HG03520 (cell line): ENCODE data around the gene RIN3.
A peak's percentile ranks its signal among the peaks of the same experiment; 100 is the strongest.

Experiments used
- ATAC-seq: cut with Tn5 transposase; IDR thresholded peaks from one replicate; pipeline ENCODE4 v1.9.1; 2021; ENCODE audit warnings: mild to moderate bottlenecking, moderate library complexity; ENCODE audit not compliant: unreplicated experiment

The RIN3 gene

DNA sequence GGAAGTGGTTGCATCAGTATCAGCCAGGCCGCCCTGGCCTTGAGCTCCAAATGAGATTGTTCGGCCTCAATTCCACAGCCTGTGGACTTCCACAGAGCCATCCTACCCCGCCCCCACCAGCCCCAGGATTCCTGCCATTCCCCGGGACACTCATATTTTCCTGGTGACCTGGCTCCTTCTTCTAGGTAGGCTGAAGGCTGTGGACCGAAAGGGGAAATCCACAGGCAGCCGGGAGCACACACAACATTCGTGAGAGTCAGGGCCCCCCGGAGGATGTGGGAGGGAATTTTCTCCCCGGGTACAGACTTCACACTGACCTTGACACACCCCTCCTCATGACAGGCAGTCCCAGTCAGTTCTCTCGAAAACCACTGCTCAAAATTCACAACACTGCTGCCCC, 39.9 kb downstream of the RIN3 start:
- ATAC-seq, result no peak

DNA sequence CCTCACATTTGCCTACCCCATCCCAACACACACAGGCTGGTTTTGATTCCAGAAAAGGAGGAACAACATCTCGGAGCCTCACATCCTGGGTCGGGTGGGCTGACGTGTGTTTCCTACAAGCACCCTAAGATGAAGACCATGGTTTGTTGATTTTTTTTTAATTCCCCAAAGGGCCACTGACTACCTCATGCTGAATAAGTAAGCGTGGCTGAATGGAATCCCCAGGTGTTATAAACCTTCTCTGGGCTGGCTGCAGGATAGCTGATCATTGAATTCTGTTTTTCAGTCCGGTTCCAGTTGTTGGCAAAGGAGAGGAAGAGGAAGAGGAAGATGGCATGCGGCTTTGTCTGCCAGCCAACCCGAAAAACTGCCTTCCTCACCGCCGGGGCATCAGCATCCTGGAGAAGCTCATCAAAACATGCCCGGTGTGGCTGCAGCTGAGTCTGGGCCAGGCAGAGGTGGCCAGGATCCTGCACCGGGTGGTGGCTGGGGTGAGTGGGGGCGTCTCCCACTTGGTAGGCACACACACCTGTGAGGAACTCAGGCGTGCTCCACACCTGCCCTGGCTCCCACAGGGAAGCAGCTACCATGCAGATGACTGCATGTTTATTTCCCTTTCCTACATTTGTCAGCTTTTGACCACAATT, 42.0 kb downstream of the RIN3 start:
- no peak for ATAC-seq

DNA sequence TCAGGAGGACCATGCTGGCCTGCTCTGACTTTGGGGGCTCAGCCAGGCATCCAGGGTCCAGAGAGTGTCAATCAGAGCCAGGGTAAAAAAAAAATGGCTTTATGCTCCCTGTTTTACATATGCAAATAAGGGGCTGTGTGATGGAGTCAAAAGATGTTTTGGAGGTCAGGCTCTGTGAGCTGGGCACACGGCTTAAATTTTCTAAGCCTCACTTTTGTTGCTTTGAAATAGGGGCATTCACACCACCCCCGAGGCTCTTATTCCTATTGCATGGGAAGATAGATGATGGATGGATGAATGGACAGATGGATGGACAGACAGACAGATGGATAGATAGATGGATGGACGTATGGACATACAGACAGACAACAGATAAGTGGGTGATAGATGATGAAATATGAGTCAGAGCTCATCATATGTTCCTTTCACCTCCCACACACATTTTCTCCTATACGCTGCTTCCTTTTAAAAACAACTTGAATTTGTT, 42.7 kb downstream of the RIN3 start:
- no peak for ATAC-seq

DNA sequence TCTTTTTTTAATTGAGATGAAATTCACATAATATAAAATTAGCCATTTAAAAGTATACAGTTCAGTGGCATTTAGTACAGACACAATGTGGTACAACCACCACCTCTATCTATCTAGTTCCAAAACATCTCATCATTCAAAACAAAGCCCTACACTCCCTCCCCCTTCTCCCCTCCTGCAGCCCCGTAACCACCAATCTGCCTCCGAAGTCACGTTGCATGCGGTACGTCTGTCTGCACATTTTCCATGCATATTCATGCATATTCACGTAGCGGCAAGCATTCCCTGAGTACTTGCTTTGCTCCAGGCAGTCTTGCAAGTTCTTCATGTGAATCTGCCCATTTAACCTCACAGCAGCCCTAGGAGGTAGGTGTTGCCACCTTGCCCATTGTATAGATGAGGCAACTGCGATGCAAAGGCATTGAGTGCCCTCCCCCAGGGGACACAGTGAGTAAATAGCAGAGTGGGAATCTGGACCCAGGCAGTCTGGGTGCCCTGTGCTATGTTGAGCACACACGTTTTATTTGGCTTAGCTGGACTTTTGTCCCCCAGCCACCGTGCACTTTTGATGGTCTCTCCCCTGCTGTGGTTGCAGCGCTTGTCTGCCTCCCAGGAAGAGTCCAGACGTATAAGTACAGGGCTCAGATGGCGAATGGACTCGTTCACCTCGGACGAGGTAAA, 43.4 kb downstream of the RIN3 start:
- ATAC-seq, result no peak

DNA sequence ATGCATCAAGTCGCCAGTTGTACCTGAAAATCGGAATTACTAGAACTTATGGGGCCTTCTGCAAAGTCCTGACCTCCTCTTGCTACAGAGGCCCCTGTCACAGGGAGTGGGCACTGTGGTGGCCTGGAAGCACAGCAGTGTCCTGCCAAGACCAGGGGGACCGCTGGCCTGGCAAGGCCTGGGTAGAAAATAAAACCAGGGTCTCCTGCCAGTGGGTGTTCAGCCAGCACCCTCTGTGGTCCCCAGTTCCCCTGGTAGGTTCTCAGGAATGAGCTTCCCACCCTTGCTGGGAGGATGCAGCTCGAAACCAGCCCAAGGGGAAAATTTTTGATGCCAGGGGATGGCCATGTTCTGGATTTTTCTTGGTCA, 43.9 kb downstream of the RIN3 start:
- ATAC-seq, result no peak

DNA sequence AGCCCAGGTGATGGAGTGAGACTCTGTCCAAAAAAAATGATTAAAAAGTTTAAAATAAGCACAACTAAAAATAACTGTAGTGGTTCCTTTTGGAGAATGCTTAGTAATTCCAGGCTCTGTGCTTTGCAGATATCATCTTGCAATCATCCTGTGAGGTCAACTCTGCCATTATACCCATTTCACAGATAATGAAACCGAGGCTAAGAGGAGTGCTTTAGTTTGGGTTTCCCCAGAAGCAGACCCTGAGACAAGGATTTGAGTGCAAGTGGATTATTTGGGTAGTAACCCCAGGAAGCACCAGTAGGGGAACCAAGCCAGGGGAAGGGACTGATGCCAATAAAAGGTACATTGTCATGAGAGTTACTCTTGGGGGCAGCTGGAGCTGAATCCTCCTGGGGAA, 44.7 kb downstream of the RIN3 start:
- ATAC-seq, result no peak

DNA sequence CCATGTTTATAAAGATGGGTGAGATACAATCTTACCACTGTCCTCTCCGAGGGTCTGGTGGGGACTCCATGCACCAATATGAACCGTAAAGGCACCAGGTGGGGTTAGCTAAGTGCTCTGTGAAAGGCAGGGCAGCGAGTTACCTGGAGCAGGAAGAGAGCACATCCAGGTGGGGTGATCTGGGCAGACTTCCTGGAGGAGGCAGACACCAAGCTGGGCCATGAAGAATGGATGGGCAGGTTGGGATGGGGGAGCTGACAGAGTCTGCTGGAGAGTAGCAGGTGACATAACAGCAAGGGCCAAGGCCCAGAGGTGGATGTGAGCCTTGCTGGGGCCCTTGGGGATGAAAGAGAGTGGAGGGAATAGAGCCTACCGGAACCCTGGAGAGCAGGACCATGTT, 45.9 kb downstream of the RIN3 start:
- ATAC-seq, result no peak

DNA sequence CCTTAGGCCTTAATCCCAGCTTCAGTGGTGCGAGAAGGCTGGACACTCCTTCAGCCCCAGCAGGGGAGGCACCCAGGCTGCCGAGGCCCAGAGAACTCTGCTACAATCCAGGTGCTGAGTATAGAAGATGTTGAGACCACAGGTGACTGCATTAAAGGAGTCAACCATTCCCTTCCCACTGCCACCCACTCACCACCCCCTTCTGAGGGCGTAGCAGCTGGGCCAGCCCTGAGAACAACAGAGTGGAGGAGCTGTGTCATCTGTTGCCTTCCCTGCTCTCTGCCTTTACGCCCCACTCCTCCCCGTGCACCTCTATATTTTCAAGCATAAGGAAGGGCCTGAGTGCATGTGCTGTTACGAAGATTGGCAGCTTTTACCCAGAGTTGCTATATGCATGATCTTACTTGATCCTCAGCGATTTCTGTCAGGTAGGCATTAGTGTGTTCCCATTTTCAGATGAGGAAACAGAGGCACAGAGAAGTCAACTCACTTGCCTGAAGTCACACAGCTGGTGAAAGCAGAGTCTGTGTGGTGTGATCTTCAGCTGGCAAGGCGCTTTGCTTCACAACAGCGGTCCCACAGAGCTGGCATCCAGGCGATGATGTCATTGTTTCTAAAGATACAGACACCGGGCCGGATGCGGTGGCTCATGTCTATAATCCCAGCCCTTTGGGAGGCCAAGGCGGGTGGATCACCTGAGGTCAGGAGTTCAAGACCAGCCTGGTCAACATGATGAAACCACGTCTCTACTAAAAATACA, 46.7 kb downstream of the RIN3 start:
- no peak for ATAC-seq

DNA sequence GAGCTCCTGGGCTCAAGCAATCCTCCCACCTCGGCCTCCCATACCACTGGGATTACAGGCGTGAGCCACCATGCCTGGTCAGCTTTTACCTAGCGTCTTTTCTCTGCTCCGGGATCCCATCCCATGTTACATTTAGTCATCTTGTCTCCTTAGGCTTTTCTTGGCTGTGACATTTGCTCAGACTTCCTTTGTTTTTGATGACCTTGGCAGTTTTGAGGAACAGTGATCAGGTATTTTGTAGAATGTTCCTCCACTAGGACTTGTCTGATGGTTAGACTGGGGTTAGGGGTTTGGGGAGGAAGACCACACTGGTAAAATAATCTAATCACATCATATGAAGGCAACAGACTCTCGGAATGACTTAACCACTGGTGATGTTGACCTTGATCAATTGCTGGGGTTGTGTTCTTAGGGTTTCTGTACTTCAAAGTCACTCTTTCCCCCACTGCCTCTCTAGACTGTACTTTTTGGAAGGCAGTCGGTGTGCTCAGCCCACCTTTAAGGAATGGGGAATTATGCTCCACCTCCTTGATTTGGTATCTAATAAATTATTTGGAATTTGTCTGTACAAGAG, 48.4 kb downstream of the RIN3 start:
- ATAC-seq, result no peak

DNA sequence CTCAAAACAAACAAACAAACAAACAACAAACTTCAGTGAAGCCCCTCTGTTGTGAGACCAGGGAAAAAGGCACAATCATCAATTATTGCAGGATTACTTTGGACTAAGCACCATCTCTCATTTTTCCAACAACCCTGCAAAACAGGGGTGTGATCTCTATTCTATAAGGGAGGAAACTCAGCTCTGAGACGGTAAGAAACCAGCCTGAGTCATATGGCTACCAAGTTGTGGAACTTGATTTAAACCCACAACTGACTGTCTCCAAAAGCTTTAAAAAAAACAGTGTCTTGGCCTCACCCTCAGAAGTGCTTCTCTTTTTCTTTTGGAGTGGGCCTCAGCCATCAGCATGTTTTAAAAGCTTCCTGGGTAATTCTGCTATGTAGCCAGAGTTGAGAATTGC, 49.8 kb downstream of the RIN3 start:
- peak; percentile 92 for ATAC-seq

DNA sequence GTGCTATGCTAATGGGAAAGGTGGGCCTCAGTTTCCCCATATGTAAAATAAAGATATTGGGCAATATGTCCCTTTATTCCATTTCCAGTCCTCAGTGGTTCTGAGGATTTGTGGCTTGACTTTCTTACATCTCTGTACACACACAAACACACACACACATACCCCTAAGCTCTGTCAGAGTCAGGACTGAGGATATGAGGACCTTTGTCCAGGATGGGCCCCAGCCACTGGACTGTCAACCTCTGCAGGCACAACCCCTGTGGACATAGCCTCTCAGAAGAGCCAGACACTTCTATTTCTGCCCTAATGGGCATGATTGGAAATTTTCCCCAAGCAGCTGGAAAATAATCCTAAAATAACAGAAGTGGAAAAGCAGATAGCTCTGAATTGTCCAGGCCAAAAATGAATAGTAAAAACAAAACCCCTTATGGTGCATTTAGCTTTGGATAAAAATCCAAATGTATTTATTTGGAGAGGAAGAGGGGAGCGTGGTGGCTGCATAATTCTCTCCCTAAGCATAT, 50.2 kb downstream of the RIN3 start:
- no peak for ATAC-seq

DNA sequence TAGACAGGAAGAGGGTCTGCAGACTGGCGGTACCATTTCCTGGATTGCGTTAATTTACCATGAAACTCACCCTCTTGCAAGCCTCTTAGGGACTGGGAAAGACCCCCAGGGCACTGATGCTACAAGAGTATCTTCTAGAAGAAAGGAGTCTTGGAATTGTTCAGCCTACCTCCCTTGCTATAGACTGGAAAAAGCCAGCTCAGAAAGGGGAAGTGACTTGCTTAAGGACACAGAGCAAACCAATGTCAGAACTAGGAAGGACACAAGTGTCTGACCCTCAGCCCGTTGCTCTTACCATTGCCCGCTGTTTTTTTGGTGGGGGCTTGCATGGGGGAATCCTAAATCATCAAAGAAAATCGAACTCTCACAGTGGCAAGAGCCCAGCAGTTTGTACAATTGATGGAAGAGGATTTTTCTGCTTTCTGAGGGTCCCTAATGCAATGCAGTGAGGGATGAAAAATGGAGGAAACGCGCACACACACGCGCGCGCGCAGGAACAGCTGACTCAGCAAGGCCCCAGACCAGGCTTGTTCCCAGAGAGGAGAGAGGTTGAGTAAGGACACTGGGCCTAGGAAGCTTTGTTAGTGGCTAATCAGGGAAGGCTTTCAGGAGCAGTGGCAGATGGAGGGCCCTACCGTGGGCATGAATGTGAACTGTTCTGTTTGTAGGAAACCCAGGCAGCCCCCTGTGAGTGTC, 50.9 kb downstream of the RIN3 start:
- no peak for ATAC-seq

DNA sequence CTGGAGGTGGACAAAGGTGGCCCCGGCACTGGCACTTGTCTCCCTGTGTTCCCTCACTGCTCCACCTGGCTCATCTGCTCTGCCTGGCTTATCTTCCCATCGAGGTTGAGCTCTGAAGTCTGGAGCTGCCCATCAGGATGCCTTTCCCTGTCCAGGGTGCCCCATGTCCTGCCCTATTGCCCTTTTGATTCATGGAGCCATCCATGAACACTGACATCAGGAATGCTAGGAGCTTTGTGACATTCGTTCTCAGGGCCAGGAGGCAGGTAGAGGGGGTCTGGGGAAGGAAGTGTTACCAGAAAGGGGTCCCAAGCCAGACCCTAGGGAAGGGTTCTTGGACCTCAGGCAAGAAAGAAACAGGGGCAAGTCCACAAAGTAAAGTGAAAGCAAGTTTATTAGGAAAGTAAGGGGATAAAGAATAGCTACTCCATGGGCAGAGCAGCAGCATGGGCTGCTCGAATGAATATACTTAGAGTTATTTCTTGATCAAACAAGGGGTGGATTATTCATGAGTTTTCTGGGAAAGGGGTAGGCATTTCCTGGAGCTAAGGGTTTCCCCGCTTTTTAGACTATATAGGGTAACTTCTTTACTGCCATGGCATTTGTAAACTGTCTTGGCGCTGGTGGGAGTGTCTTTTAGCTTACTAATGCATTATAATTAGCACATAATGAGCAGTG, 51.6 kb downstream of the RIN3 start:
- ATAC-seq, result no peak

DNA sequence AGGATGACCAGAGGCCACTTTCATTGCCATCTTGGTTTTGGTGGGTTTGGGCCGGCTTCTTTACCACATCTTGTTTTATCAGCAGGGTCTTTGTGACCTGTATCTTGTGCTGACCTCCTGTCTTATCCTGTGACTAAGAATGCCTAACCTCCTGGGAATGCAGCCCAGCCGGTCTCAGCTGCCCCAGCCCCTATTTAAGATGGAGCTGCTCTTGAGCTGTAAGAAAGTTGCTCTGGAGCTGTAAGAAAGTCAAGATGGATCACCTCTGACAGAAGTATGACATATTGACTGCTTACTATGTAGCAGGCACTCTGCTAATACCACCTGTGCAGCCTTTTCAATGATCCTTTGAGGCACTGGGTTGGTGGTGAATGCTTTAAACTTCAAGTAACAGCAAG, 52.1 kb downstream of the RIN3 start:
- no peak for ATAC-seq

DNA sequence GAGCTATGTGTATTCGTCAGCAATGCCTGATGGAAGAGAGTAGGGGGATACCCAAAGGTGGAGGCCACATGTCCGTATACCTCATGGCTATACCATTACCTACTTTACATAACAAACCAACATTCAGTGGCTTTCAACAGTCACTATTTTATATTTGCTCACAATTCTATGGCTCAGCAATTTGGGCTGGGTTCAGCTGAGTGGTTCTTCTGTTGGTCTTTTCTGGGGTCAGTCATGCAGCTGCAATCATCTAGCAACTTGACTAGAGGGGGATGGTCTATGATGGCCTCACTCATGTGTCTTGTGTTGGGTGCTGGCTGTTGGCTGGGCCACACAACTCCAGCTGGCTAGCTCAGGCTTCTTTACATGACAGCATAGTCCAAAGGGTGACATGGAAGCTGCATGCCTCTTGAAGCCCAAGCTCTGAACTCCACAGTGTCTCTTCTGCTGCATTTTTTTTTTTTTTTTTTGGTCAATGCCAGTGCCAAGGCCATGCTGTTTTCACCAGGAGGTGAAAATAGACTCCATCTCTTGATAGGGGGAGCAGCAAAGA, 53.7 kb downstream of the RIN3 start:
- no peak for ATAC-seq

DNA sequence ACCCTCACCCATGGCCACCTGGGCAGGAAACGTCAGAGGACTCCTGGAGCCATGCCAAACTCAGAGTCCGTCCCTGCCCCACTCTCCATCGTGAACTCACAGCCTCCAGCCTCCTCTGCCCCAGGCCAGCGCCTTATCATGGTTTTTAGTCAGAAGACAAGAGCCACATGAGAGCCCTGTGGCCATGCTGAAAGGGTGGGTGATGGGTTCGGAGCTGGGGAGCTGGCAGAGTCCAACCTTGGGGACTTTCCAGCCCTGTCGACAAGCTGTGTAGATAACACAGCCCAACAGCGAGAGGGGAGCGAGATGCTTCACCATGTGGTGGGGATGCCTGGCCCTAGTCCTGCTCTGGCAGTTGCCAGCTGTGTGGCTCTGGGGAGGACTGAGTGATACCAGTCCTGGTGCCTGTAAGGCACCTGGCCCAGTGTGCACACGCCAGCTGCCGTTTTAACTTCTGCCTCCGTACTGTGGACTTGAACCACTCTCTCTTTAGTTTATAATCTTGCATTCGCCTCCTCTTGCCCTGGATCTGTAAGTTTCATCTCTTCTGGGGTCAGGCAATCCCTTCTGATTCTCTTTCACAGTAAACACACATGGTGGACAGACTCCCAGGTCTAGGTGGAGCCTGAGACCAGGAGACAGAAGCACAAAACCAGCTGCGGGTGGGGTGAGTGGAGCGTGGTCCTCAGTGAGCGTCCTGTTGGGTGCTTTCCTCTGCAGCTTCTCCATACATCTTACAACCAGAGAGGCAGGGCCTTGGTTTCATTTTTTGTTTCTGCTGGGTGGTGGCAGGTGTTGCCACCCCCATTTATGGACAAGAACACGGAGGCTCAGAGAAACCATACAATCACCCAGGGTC, 55.3 kb downstream of the RIN3 start:
- ATAC-seq, result peak; percentile 73

DNA sequence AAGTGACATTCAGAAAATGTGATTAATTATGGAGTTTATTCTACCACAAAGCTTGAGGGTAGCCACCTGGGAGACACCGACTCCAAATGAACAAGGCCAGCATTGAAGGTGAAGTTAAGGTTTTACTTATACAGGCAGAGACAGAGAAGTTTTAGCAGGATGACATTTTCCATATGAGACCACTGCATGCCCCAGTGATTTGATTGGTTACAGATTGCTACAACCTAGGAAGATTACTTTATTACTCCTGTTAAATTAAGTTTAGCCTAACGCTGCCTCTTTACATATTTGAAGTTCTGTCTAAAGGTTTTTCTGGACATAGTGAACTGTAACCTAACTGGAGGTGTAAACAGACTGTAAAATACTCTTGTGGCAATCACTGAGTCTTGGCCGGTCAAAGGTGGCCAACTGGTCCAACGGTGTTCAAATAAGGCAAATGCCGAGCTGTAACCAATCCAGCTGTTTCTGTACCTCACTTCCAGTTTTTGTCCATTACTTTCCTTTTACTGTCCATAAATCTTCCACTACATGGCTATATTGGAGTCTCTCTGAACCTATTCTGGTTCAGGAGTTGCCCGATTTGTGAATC, 57.2 kb downstream of the RIN3 start:
- ATAC-seq, result no peak

DNA sequence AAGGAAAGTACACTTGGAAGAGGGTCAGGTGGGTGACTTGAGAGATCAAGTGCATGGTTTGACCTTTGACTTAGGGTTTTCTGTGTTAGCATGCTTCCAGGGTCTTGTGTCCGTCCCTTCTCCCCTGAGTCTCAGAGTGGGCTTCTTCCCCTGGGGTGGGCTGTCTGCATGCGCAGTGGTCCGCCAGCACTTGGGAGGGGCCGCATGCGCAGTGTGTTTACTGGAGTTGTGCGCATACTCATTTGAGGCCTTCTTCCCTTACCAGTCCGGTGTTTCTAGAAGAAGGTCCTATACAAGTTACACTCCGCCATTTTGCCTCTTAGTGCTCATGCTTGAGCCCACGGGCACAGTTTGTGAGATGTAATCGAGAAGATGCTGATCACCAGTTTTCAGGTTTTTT, 58.5 kb downstream of the RIN3 start:
- no peak for ATAC-seq
